Measurements from ENCODE around the gene PWP2. TPM values are rescaled to one million over a fixed set of nuclear protein-coding genes. Genes with fewer than 3 reads are reported as not detected.
"Not testable (repeated sequence)": the region's sequence is repeated elsewhere in the genome, so short reads cannot be mapped to it uniquely, and the experiment has no call there.

The PWP2 gene
- total RNA-seq, 1 donor from 2014 or later = 4.8 TPM

DNA sequence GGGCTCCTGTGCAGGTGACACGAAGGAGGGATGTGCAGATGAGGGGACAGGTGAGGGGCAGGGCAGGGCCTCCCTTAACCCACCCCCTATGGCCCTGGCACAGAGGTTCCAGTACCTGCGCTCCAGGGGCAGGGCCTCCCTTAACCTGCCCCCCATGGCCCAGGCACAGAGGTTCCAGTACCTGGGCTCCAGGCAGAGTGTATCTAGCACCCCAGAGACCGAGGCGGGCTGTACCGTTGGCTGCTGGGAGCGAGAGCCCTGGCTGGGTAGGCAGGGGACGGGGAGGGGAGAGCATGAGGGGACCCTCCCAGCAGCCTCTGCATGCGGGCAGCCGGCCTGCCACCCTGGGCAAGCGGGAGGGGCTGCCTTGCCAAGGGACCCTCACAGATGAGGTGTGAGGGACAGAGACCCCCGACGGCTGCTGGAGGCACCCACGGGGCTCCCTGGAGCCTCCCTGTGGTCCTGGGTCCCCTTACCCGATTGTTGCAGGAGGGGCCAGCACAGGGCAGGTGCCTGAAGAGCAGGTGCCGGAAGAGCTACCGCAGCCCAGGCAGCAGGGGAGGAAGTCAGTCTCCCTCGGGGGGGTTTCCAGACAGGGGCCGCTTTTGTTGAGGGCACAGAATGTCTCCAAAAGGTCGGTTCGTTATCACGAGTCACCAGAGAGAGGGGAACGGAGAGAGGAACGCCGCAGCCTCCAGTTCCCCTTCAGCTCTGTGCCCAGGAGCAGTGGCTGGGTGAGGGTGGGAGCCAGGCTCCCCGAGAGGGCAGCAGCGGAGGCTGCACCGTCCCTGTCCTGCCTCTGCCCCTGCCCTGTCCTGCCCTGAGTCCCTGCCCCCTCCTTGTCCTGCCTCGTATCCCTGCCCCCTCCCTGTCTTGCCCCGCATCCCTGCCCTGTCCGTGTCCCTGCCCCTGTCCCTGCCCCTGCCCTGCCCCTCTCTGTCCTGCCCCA lies 52.4 kb downstream of the PWP2 start:
- peak; percentile 22 for ATAC-seq
- DNase-seq (ENCODE audit: low spot score) = not testable (repeated sequence)

DNA sequence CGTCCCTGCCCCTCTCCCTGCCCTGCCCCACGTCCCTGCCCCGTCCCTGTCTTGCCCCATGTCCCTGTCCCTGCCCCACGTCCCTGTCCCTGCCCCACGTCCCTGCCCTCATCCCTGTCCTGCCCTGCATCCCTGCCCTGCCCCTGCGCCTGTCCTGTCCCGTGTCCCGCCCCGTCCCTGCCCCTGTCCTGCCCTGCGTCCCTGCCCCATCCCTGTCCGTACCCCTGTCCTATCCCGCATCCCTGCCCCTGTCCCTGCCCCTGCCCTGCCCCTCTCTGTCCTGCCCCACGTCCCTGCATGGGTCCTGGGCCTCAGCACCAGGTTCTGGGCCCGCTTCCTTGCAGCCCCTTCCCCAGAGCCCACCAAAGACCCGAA lies 53.1 kb downstream of the PWP2 start:
- DNase-seq (ENCODE audit: low spot score); ATAC-seq: not testable (repeated sequence)

GRCh38 chr21:44160821-44161220 lies 53.6 kb downstream of the PWP2 start:
- DNase-seq (ENCODE audit: low spot score); ATAC-seq: not testable (repeated sequence)

GRCh38 chr21:44163167-44163653 lies 56.0 kb downstream of the PWP2 start:
- ATAC-seq (peak; percentile 64), DNase-seq (ENCODE audit: low spot score) (peak; percentile 16)

GRCh38 chr21:44165933-44166332 lies 58.7 kb downstream of the PWP2 start:
- DNase-seq (ENCODE audit: low spot score) = not testable (repeated sequence)
- ATAC-seq = peak; percentile 36

GRCh38 chr21:44167527-44167926 lies 60.3 kb downstream of the PWP2 start:
- ATAC-seq; DNase-seq (ENCODE audit: low spot score): not testable (repeated sequence)

DNA sequence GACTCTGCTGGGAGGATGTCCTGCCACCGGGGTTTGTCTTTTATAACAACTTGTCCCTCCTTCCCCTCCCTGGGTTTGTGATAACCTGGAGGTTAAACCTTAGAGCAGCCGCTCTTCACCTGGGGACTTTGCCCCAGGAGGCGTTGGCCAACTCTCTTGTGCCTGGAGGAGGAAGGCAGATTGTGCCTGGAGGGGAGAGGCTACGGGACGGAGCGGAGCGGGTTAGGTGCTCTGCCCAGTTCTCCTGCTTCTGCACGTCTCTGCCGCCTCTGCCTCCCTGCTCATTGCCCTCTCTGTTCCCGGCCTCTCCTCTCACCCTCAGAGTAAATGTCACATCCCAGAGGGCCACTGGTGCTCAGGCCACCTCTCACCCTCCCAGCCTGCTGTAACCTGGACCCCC lies 63.1 kb downstream of the PWP2 start:
- ATAC-seq = peak; percentile 47

DNA sequence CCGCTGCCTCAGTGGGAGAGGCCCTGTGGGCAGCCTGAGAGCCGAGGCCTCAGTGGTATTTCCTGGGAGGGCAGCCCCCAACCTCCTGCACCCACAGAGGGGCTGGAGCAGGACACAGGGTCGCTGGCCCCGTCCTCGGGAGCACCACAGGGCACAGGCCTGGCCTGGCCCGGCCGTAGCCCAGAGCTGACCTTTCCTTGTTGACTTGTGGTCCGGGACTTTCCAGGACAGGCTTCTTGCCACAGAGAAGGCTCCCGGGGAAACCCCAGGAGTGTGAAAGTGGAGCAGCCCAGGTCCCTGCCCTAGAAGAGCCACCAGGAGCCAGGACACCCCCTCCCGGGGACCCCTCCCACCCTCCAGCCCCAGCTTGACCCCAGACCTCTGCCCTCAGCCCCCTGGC lies 63.7 kb downstream of the PWP2 start:
- peak; percentile 66 for DNase-seq (ENCODE audit: low spot score)

More for the DNA sequence above, 63.1 kb downstream of the PWP2 start:
- DNase-seq (ENCODE audit: low spot score) = not testable (repeated sequence)

DNA sequence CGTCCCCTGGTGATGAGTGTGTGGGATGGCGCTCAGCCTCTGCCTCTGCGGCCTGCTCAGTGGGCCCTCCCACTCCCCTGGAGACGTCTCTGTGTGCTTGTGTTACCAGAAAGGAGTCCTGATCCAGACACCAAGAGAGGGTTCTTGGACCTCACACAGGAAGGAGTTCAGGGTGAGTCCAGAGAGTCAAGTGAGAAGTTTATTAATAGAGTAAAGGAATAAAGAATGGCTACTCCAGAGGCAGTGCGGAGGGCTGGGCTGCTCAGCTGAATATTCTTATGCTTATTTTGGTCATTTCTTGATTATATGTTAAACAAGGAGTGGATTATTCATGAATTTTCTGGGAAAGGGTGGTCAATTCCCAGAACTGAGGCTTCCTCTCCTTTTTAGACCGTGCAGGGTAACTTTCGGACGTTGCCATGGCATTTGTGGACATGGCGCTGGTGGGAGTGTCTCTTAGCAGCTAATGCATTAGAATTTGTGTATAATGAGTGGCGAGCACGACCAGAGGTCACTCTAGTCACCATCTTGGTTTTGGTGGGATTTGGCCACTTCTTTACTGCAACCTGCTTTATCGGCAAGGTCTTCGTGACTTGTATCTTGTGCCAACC lies 64.9 kb downstream of the PWP2 start:
- not testable (repeated sequence) for ATAC-seq; DNase-seq (ENCODE audit: low spot score)

More for the DNA sequence above, 63.7 kb downstream of the PWP2 start:
- peak; percentile 93 for ATAC-seq

DNA sequence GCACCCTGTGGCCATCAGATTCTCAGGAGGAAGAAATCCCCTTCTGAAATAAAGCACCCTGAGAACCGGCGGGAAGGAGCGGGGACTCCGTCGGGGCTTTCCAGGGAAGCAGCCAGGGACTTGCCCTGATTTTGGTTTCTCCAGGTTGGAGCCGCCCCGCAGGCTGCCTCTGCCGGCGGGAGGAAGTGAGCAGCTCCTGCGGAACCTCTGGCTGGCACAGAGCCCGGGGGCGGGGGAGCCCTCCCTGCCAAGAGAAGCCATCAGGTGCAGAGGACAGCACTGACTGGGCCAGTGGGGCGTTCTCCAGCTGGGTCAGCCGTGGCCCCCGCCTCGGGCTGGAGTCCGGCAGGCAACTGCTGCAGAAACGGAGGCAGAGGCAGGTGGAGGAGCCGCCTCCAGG lies 65.5 kb downstream of the PWP2 start:
- ATAC-seq = peak; percentile 56
- DNase-seq (ENCODE audit: low spot score) = not testable (repeated sequence)

DNA sequence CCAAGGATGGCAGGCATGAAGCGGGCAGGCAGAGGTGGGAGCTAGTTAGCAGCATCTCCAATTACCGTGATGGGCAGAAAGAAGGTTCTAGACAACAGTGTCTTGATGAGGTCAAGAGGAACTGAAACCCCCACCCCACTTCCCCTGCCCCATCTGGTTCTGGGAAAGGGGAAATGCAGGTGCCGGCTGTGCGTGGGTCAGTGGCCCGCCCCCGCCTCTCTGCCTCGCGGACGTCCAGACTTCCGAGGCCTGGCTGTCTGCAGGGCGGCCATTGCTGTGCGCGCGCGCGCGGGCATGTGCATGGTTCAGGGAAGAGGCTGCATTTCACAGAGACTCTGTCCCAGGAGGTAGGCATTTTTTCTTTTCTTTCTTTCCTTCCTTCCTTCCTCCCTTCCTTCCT lies 68.0 kb downstream of the PWP2 start:
- DNase-seq (ENCODE audit: low spot score) = peak; percentile 43
- not testable (repeated sequence) for ATAC-seq

- DNase-seq (ENCODE audit: low spot score) = peak; percentile 35
- not testable (repeated sequence) for ATAC-seq
These were observed 68.9 kb downstream of the PWP2 start for GRCh38 chr21:44176127-44176526.

Other genes starting within 250 kb of the PWP2 start
- 127 TPM for gene AGPAT3, start 242.2 kb upstream of the PWP2 start, total RNA-seq
- 21.2 TPM for gene TRAPPC10, start 95.1 kb upstream of the PWP2 start, total RNA-seq
- gene GATD3, start 26.3 kb downstream of the PWP2 start, total RNA-seq = 41.2 TPM
- 3.8 TPM for gene ICOSLG, start 133.5 kb downstream of the PWP2 start, total RNA-seq
- gene DNMT3L, start 154.5 kb downstream of the PWP2 start, total RNA-seq = 1.1 TPM
- gene AIRE, start 178.5 kb downstream of the PWP2 start, total RNA-seq = not detected
- 97.6 TPM for gene PFKL, start 192.7 kb downstream of the PWP2 start, total RNA-seq
- gene CFAP410, start 232.0 kb downstream of the PWP2 start, total RNA-seq = 13.9 TPM
- 1.4 TPM for gene TRPM2, start 246.2 kb downstream of the PWP2 start, total RNA-seq

All from left lobe of liver (tissue), 2 donors.